T-cell (primary cell): ENCODE results near the gene ZNF362. TPM values are rescaled to one million over a fixed set of nuclear protein-coding genes. Genes with fewer than 3 reads are reported as not detected.

Experiments used
- ATAC-seq, 4 experiments: fragments of 200-7000 bp in 3 of 4; fragments of 150-1000 bp in 1 of 4; cut with Tn5 transposase; replicated peaks in 1 of 4; 1 replicate in 3 of 4; 2 replicates in 1 of 4; pipeline ENCODE4 v1.10.0; 2021; ENCODE audit warnings: moderate library complexity in 3 of 4, mild to moderate bottlenecking in 2 of 4, moderate number of reproducible peaks in 1 of 4
- CTCF ChIA-PET, 2 donors: fragments of 300-600 bp; sonication (Branson Sonifier 250); formaldehyde crosslinking; loops; one replicate each; lab custom pipeline; 2022; ENCODE audit warnings: antibody characterized with exemption in 2 of 2; lab: Charles Lee
- POLR2A ChIA-PET, 2 donors: fragments of 300-600 bp; sonication (Branson Sonifier 250); formaldehyde crosslinking; loops; one replicate each; lab custom pipeline; 2022; ENCODE audit warnings: antibody characterized with exemption in 2 of 2; lab: Charles Lee
- DNase-seq, 35 experiments: peaks; one replicate each; pipeline versions ENCODE4 v3.0.0 to v3.0.0-alpha.2; 2013 to 2023
- H3K27ac ChIP-seq: one replicate; pipeline ENCODE4 v1.5.1; 2013; ENCODE audit warnings: low read length
- H3K27me3 ChIP-seq, 2 experiments: replicated peaks in 1 of 2; 1 replicate in 1 of 2; 2 replicates in 1 of 2; pipeline versions ENCODE4 v1.6.1 to v1.7.0; 2013; ENCODE audit warnings: low read length in 1 of 2, mixed read lengths in 1 of 2; ENCODE audit not compliant: control insufficient read depth in 2 of 2, insufficient read depth in 2 of 2; ENCODE audit errors: extremely low read depth in 1 of 2
- H3K36me3 ChIP-seq, 2 donors: 1 replicate in 1 of 2; 2 replicates in 1 of 2; pipeline versions ENCODE4 v1.6.1 to v1.7.0; 2013; ENCODE audit warnings: low read length in 1 of 2; ENCODE audit not compliant: control insufficient read depth in 2 of 2, insufficient read depth in 1 of 2; ENCODE audit errors: extremely low read depth in 1 of 2
- H3K4me1 ChIP-seq, 2 experiments: 1 replicate in 1 of 2; 2 replicates in 1 of 2; pipeline versions ENCODE4 v1.6.1 to v1.7.0; 2013; ENCODE audit warnings: low read length in 2 of 2, mixed read lengths in 1 of 2; ENCODE audit not compliant: insufficient read depth in 2 of 2, control insufficient read depth in 1 of 2; ENCODE audit errors: extremely low read depth in 1 of 2
- H3K4me3 ChIP-seq, 2 donors: 1 replicate in 1 of 2; 2 replicates in 1 of 2; pipeline versions ENCODE4 v1.5.1 to v1.7.0; 2013; ENCODE audit warnings: mild to moderate bottlenecking in 2 of 2, low read length in 1 of 2, moderate library complexity in 1 of 2; ENCODE audit not compliant: control insufficient read depth in 1 of 2; ENCODE audit errors: extremely low read depth in 1 of 2
- H3K9me3 ChIP-seq: 2 replicates; pipeline ENCODE4 v1.7.0; 2013
- H3K27ac Mint-ChIP-seq, 2 donors: one replicate each; pipeline ENCODE4 v1.8.0; 2020 to 2021; ENCODE audit warnings: mild to moderate bottlenecking in 2 of 2, mixed read lengths in 2 of 2
- H3K27me3 Mint-ChIP-seq, 2 donors: one replicate each; pipeline ENCODE4 v1.8.0; 2021 to 2022; ENCODE audit warnings: mixed read lengths in 2 of 2
- H3K36me3 Mint-ChIP-seq: one replicate; pipeline ENCODE4 v1.8.0; 2021; ENCODE audit warnings: mixed read lengths
- H3K4me1 Mint-ChIP-seq, 3 donors: one replicate each; pipeline ENCODE4 v1.8.0; 2020 to 2022; ENCODE audit warnings: mixed read lengths in 3 of 3, mild to moderate bottlenecking in 1 of 3
- H3K4me3 Mint-ChIP-seq, 3 donors: one replicate each; pipeline ENCODE4 v1.8.0; 2020 to 2022; ENCODE audit warnings: mild to moderate bottlenecking in 3 of 3, mixed read lengths in 3 of 3, moderate library complexity in 3 of 3
- H3K9me3 Mint-ChIP-seq, 3 donors: one replicate each; pipeline ENCODE4 v1.8.0; 2020 to 2022; ENCODE audit warnings: mixed read lengths in 3 of 3
- WGBS: methylation state at CpG from one replicate; pipeline ENCODE4 v1.1.5; 2013; ENCODE audit warnings: missing lambda C conversion rate; ENCODE audit not compliant: insufficient coverage; 5-methylcytosine and 5-hydroxymethylcytosine counted together
- total RNA-seq, 35 experiments: library from RNA in 6 of 35; stranded (reverse) in 6 of 35; fragments of 120-200 nt in 1 of 35; gene quantifications; one replicate each; pipeline versions ENCODE4 v1.2.1 to v1.2.4 and lab custom pipeline; 2013 to 2026

Gene ZNF362
- total RNA-seq, 5 donors from 2014 or later (not counting 1 experiment from before 2014, with no cell fraction given) = 22.9 to 31.4 (median 24.5) TPM

DNA sequence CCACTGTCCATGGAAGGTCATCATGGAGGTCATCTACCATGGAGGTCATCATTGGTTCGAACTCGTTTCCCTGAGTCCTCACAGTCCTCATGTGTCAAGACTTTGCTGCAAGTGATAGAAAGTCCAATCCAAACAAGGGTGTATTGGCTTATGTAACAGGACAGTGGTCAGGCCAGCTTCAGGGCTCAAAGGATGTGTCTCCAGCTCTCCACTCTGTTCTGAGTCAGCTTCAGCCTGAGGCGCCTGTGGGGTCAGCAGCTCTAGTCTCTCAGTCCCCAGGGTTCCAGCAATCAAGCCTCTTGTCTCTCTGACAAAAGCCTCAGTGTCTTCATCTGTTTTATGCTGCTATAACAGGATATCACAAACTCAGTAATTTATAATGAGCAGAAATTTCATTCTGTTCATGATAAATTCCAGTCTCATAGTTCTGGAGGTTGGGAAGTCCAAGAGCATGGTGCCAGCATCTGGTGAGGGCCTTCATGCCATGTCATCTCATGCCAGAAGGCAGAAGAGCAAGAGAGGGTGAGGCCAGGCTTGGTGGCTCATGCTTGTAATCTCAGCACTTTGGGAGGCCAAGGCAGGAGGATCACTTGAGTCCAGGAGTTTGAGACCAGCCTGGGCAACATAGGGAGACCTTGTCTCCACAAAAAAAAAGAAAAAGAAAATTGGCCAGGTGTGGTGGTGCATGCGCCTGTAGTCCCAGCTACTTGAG is 45.1 kb downstream of the ZNF362 start:
- CTCF ChIA-PET = no interaction called here
- 100% methylated on average over 3 of the region's 4 CpGs for WGBS

DNA sequence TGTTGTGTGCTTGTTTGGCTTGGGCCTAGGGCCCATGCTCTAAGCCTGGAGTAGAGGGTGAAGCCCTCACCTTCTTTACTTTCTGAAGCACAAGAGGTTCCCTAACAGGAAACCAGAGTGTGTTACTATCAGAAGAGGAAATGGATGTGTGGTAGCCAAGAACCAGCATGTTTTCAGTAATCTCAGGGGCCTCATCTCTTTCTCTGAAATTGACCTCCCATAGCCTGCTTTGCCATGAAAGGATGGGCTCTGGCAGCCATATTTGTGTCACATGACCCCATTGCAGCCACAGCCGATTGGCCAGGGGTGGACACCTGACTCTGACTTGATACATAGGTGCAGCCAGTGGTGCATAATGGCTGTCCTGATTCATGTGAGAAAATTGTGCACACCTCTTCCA is 46.0 kb downstream of the ZNF362 start:
- 100% methylated on average over 1 of the region's 1 CpG for WGBS
- Histone ChIP-seq H3K27ac (peak overlapping the region; percentile 39), H3K9me3 (no peaks in the 10 kb centered on the region), H3K27me3 (peaks cover 0 to 7% of the 10 kb centered on the region in 2 experiments), H3K36me3 (peaks cover 0 to 13% of the 10 kb centered on the region in 2 donors), H3K4me3 (no peak overlapping the region), H3K4me1 (peaks cover 9 to 27% of the 10 kb centered on the region in 2 experiments)
- ChIA-PET CTCF (interaction anchor here in 1 of 2 donors (0.5 kb wide), 1 partner anchor 154 kb away, joined by 6 read pairs; no protein-coding TSS in a partner anchor), POLR2A (no interaction called here)
- DNase-seq (peak in 5 of 35 experiments; percentile 8 to 39 (median 17)), ATAC-seq (peak; percentile 45 to 65 (median 49))
- Mint-ChIP-seq H3K4me1 (peaks cover 17 to 37% (median 25%) of the 10 kb centered on the region in 3 donors), H3K27ac (peak overlapping the region; percentile 76 to 78), H3K9me3 (no peaks in the 10 kb centered on the region), H3K27me3 (peaks cover 8 to 11% of the 10 kb centered on the region in 2 donors), H3K36me3 (peaks cover 7% of the 10 kb centered on the region), H3K4me3 (peak overlapping the region in 1 of 3 donors; percentile 27)

More for the DNA sequence above, 45.1 kb downstream of the ZNF362 start:
- Mint-ChIP-seq H3K4me3 (no peak overlapping the region), H3K36me3 (peaks cover 15% of the 10 kb centered on the region), H3K9me3 (no peaks in the 10 kb centered on the region), H3K4me1 (peaks cover 17 to 37% (median 25%) of the 10 kb centered on the region in 3 donors), H3K27ac (peak overlapping the region; percentile 11 to 78), H3K27me3 (peaks cover 8 to 11% of the 10 kb centered on the region in 2 donors)
- DNase-seq (no peak), ATAC-seq (no peak)
- no peak overlapping the region for H3K4me3 ChIP-seq
- H3K36me3 ChIP-seq = peaks cover 0 to 20% of the 10 kb centered on the region in 2 donors
- H3K4me1 ChIP-seq = peaks cover 9 to 21% of the 10 kb centered on the region in 2 experiments
- H3K27me3 ChIP-seq = peaks cover 0 to 4% of the 10 kb centered on the region in 2 experiments
- POLR2A ChIA-PET = no interaction called here
- H3K9me3 ChIP-seq = no peaks in the 10 kb centered on the region
- no peak overlapping the region for H3K27ac ChIP-seq

DNA sequence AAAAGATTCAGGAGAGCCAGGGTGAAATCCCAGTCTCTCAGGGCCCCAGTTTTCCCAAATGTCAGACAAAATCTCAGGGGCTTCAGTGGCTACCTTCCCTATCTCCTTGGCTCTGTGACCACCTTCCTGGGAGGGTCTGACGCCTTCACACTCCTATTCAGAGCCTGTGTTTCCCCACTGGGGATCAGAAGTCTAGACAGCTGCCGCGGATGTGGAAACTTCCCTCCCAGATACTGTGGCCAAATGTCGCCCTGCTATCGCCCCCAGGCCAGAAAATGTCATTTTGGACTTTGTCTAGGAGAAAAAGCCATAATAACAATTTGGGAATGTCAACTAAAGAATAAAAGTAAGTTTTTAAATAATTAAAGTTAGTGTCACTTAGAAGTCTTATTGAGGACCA is 48.7 kb downstream of the ZNF362 start:
- peaks cover 4% of the 10 kb centered on the region for H3K36me3 Mint-ChIP-seq

DNA sequence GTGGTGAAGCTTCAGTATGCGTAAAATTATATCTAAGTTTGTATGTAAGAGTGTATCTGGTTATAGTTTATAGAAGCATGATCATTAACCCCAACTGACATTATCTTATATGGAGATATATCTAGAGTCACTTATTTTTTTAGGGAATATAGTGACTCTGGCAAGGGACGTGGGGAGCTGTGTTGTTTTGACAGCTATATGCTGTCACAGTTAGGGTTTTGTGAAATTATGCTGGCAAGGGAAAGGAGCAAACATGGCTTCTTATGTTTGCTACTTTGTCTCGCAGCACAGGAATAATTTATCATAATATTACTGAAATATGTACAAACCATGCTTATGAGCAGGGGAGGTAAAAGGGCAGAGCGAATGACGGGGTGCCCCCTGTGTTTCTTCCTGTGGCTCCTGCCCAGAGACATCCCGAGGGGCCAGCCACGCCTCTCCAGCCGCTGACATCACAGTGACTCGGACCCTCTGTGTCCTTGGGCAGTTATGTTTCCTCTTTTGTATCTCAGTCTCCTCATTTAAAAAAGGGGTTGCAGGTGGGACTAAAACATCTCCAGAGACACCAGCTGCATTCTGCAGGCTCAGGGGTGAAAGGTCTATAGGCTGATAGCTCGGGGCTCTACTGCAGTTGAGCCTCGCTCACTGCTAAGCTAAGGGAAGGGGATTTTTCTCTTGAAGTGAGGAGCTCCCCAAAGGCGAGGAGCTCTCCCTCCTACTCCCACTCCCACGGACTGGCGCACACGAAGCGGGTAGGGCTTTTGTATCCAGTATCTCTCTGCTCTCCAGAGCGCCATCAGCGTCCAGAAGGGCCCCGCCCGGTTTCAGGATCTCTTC is 49.7 kb downstream of the ZNF362 start:
- Histone ChIP-seq H3K36me3 (no peaks in the 10 kb centered on the region), H3K27me3 (peaks cover 0 to 14% of the 10 kb centered on the region in 2 experiments), H3K4me1 (peaks cover 9 to 23% of the 10 kb centered on the region in 2 experiments), H3K9me3 (no peaks in the 10 kb centered on the region), H3K27ac (no peak overlapping the region), H3K4me3 (no peak overlapping the region)
- Mint-ChIP-seq H3K4me1 (peaks cover 17 to 29% (median 22%) of the 10 kb centered on the region in 3 donors), H3K36me3 (no peaks in the 10 kb centered on the region), H3K27ac (no peak overlapping the region), H3K9me3 (no peaks in the 10 kb centered on the region), H3K27me3 (peaks cover 8 to 17% of the 10 kb centered on the region in 2 donors), H3K4me3 (peak overlapping the region in 1 of 3 donors; percentile 1)
- no peak for ATAC-seq
- POLR2A ChIA-PET = no interaction called here
- CTCF ChIA-PET = interaction anchor here in 1 of 2 donors (2.0 kb wide), 1 partner anchor 11 kb away, joined by 5 read pairs; no protein-coding TSS in a partner anchor
- 80% methylated on average over 8 of the region's 20 CpGs for WGBS
- no peak for DNase-seq

More for the DNA sequence above, 48.7 kb downstream of the ZNF362 start:
- no peak overlapping the region for H3K27ac ChIP-seq
- peaks cover 8 to 17% of the 10 kb centered on the region in 2 donors for H3K27me3 Mint-ChIP-seq
- no peak for DNase-seq
- H3K36me3 ChIP-seq = no peaks in the 10 kb centered on the region
- WGBS = 67% methylated on average over 1 of the region's 5 CpGs
- H3K27ac Mint-ChIP-seq = no peak overlapping the region
- peaks cover 17 to 29% (median 22%) of the 10 kb centered on the region in 3 donors for H3K4me1 Mint-ChIP-seq
- ChIA-PET POLR2A (interaction anchor here in 1 of 2 donors (0.6 kb wide), 1 partner anchor 667 kb away, joined by 4 read pairs; no protein-coding TSS in a partner anchor), CTCF (interaction anchor here in 1 of 2 donors (2.0 kb wide), 1 partner anchor 9 kb away, joined by 5 read pairs; no protein-coding TSS in a partner anchor)
- peaks cover 0 to 14% of the 10 kb centered on the region in 2 experiments for H3K27me3 ChIP-seq
- no peak overlapping the region for H3K4me3 Mint-ChIP-seq
- no peak overlapping the region for H3K4me3 ChIP-seq
- peaks cover 9 to 23% of the 10 kb centered on the region in 2 experiments for H3K4me1 ChIP-seq
- no peaks in the 10 kb centered on the region for H3K9me3 ChIP-seq
- no peaks in the 10 kb centered on the region for H3K9me3 Mint-ChIP-seq
- ATAC-seq = no peak

DNA sequence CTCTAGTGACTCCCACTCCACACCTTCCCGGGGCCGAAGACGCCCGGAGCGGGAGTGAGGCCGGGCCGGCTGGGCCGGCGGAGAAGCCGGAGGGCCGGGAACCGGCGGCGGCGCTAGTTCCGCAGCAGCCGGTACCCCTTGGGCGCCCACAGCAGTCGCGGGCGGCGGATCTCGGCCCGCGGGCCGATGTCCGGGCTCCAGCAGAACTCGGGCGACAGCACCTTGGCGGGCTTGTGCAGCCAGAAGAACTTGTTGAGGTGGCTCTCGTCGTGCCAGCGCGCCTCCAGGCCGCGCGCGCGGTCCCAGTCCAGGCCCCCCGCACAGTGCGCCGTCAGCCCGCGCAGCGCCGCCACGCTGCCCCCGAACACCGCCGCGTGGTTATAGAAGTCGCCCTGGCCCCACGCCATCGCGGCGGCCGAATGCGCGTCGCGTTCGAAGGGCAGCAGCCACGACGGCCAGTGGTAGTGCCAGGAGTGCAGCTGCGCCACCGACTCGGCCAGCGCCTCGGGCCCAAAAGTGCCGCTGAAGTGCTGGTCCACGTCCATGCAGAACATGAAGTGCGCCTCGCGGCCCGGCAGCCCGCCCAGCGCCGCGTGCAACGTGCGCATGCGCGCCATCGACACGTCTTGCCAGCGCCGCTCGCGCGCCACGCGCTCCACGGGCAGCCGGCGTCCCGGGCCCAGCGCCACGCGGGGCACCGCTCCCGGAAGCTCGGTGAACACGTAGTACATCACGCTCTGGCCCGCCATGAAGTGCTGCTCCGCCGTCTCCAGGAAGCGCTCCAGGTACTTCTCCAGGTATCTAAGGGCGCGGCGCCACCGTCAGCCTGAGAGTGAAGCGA is 50.6 kb downstream of the ZNF362 start:
- Histone ChIP-seq H3K4me1 (peaks cover 9 to 21% of the 10 kb centered on the region in 2 experiments), H3K9me3 (no peaks in the 10 kb centered on the region), H3K27me3 (peaks cover 0 to 17% of the 10 kb centered on the region in 2 experiments), H3K4me3 (peak overlapping the region in 1 of 2 donors; percentile 20), H3K36me3 (no peaks in the 10 kb centered on the region), H3K27ac (no peak overlapping the region)
- DNase-seq = peak in 2 of 35 experiments; percentile 11 to 22
- peak overlapping the region in 1 of 3 donors; percentile 1 for H3K4me3 Mint-ChIP-seq
- peaks cover 8 to 21% of the 10 kb centered on the region in 2 donors for H3K27me3 Mint-ChIP-seq
- POLR2A ChIA-PET = no interaction called here
- ATAC-seq = peak in 2 of 4 experiments; percentile 27 to 31
- H3K9me3 Mint-ChIP-seq = no peaks in the 10 kb centered on the region
- WGBS = 23% methylated on average over 96 of the region's 113 CpGs
- no peaks in the 10 kb centered on the region for H3K36me3 Mint-ChIP-seq
- peaks cover 12 to 23% (median 17%) of the 10 kb centered on the region in 3 donors for H3K4me1 Mint-ChIP-seq
- H3K27ac Mint-ChIP-seq = no peak overlapping the region
- CTCF ChIA-PET = interaction anchor here in 1 of 2 donors (2.0 kb wide), 1 partner anchor 11 kb away, joined by 5 read pairs; no protein-coding TSS in a partner anchor
